MM.1S (cell line): ENCODE data around the gene RUFY4.

Experiments used
- DNase-seq: peaks from one replicate; pipeline ENCODE4 v3.0.0-alpha.2; 2015
- H2AFZ ChIP-seq: fragments of 300-600 bp; sonication (generic); 2 replicates; pipeline ENCODE4 v1.6.0; 2016; ENCODE audit warnings: antibody characterized with exemption, low read length
- H3F3A ChIP-seq: fragments of 300-600 bp; sonication (generic); 2 replicates; pipeline ENCODE4 v1.6.1; 2016; ENCODE audit warnings: mild to moderate bottlenecking, antibody characterized with exemption, low read length, moderate library complexity, mixed read lengths; ENCODE audit not compliant: insufficient read depth
- H3K27ac ChIP-seq: fragments of 300-600 bp; sonication (generic); 2 replicates; pipeline ENCODE4 v1.5.1; 2016; ENCODE audit warnings: mild to moderate bottlenecking, low read length
- H3K27me3 ChIP-seq: fragments of 300-600 bp; sonication (generic); replicated peaks from 2 replicates; pipeline ENCODE4 v1.6.0; 2016; ENCODE audit warnings: low read length; ENCODE audit not compliant: insufficient read depth
- H3K36me3 ChIP-seq: fragments of 300-600 bp; sonication (generic); replicated peaks from 2 replicates; pipeline ENCODE4 v1.6.1; 2016; ENCODE audit warnings: mild to moderate bottlenecking, low read length, mixed read lengths; ENCODE audit not compliant: insufficient read depth
- H3K4me1 ChIP-seq: fragments of 300-600 bp; sonication (generic); 2 replicates; pipeline ENCODE4 v1.6.1; 2016; ENCODE audit warnings: low read length, mixed read lengths
- H3K4me2 ChIP-seq: fragments of 300-600 bp; sonication (generic); 2 replicates; pipeline ENCODE4 v1.6.0; 2016; ENCODE audit warnings: low read depth, low read length
- H3K4me3 ChIP-seq: fragments of 300-600 bp; sonication (generic); 2 replicates; pipeline ENCODE4 v1.5.1; 2016; ENCODE audit warnings: low read length, mixed read lengths
- H3K79me2 ChIP-seq: fragments of 300-600 bp; sonication (generic); 2 replicates; pipeline ENCODE4 v1.6.1; 2016; ENCODE audit warnings: mixed run types, low read length, mixed read lengths
- H3K9ac ChIP-seq: fragments of 300-600 bp; sonication (generic); 2 replicates; pipeline ENCODE4 v1.6.1; 2016; ENCODE audit warnings: low read length, mixed read lengths
- H3K9me2 ChIP-seq: fragments of 300-600 bp; sonication (generic); replicated peaks from 2 replicates; pipeline ENCODE4 v1.6.1; 2016; ENCODE audit warnings: mild to moderate bottlenecking, low read length, mixed read lengths; ENCODE audit not compliant: insufficient read depth
- H3K9me3 ChIP-seq: fragments of 300-600 bp; sonication (generic); replicated peaks from 2 replicates; pipeline ENCODE4 v1.6.1; 2016; ENCODE audit warnings: mild to moderate bottlenecking, low read length, mixed read lengths; ENCODE audit not compliant: insufficient read depth
- H4K20me1 ChIP-seq: fragments of 300-600 bp; sonication (generic); 2 replicates; pipeline ENCODE4 v1.6.1; 2016; ENCODE audit warnings: mild to moderate bottlenecking, low read length, moderate library complexity, mixed read lengths; ENCODE audit not compliant: insufficient read depth
- CTCF ChIP-seq: fragments of 300-600 bp; sonication (generic); IDR thresholded peaks from 2 replicates; pipeline ENCODE4 v1.5.1; 2016; ENCODE audit warnings: antibody characterized with exemption, low read length, mixed read lengths
- EZH2 ChIP-seq: fragments of 300-600 bp; sonication (generic); optimal IDR thresholded peaks from 2 replicates; pipeline ENCODE3; 2017; ENCODE audit warnings: low read depth, mild to moderate bottlenecking, antibody characterized with exemption, low read length, mixed read lengths
- EZH2phosphoT487 ChIP-seq: fragments of 300-600 bp; sonication (generic); IDR thresholded peaks from 2 replicates; pipeline ENCODE4 v1.6.1; 2018; ENCODE audit warnings: antibody characterized with exemption, low read length

The RUFY4 gene

GRCh38 chr2:218036371-218036770, 32.7 kb upstream of the RUFY4 start:
- no peak for DNase-seq
- H3K27ac ChIP-seq, result no peak overlapping the region
- H4K20me1 ChIP-seq, result no peaks in the 10 kb centered on the region
- TF ChIP-seq CTCF, result 0 out of 2 replicates have a peak, but pooled peaks have one; percentile 6
- TF ChIP-seq EZH2phosphoT487, result no peak
- no peak overlapping the region for H3K4me2 ChIP-seq
- H3K9ac ChIP-seq, result no peak overlapping the region
- H3K36me3 ChIP-seq, result no peaks in the 10 kb centered on the region
- no peak overlapping the region for H2AFZ ChIP-seq
- no peaks in the 10 kb centered on the region for H3K9me3 ChIP-seq
- peaks cover 38% of the 10 kb centered on the region for H3K4me1 ChIP-seq
- H3K27me3 ChIP-seq, result no peaks in the 10 kb centered on the region
- H3K4me3 ChIP-seq, result no peak overlapping the region
- no peaks in the 10 kb centered on the region for H3K9me2 ChIP-seq
- H3K79me2 ChIP-seq, result no peaks in the 10 kb centered on the region
- H3F3A ChIP-seq, result peaks cover 17% of the 10 kb centered on the region

GRCh38 chr2:218039171-218039570, 29.9 kb upstream of the RUFY4 start:
- no peaks in the 10 kb centered on the region for H3K27me3 ChIP-seq
- H3K4me1 ChIP-seq, result peaks cover 48% of the 10 kb centered on the region
- H3K9me3 ChIP-seq, result no peaks in the 10 kb centered on the region
- no peak for TF ChIP-seq EZH2
- H3K9ac ChIP-seq, result no peak overlapping the region
- H3K9me2 ChIP-seq, result no peaks in the 10 kb centered on the region
- no peaks in the 10 kb centered on the region for H3K79me2 ChIP-seq
- H3K4me2 ChIP-seq, result peak overlapping the region; percentile 85
- no peaks in the 10 kb centered on the region for H3K36me3 ChIP-seq
- peak overlapping the region; percentile 30; the same call in 1 of the 2 replicates for H3K27ac ChIP-seq
- H3K4me3 ChIP-seq, result peak overlapping the region; percentile 47; the same call in 1 of the 2 replicates
- H4K20me1 ChIP-seq, result no peaks in the 10 kb centered on the region
- peaks cover 24% of the 10 kb centered on the region for H3F3A ChIP-seq
- 0 out of 2 replicates have a peak overlapping the region, but pooled peaks have one; percentile 28 for H2AFZ ChIP-seq
- peak; percentile 59 for DNase-seq

GRCh38 chr2:218040883-218041282, 28.2 kb upstream of the RUFY4 start:
- no peaks in the 10 kb centered on the region for H3K36me3 ChIP-seq
- no peak overlapping the region for H3K27ac ChIP-seq
- no peak for TF ChIP-seq EZH2phosphoT487
- TF ChIP-seq EZH2, result no peak
- TF ChIP-seq CTCF, result no peak

GRCh38 chr2:218041302-218042168, 27.5 kb upstream of the RUFY4 start:
- Histone ChIP-seq H3F3A (peaks cover 32% of the 10 kb centered on the region), H3K4me3 (no peak overlapping the region), H3K4me1 (peaks cover 60% of the 10 kb centered on the region), H2AFZ (no peak overlapping the region), H3K9me3 (no peaks in the 10 kb centered on the region), H3K4me2 (peak overlapping the region; percentile 34), H3K9ac (no peak overlapping the region), H4K20me1 (no peaks in the 10 kb centered on the region), H3K9me2 (no peaks in the 10 kb centered on the region), H3K79me2 (no peaks in the 10 kb centered on the region), H3K27me3 (no peaks in the 10 kb centered on the region), H3K36me3 (no peaks in the 10 kb centered on the region), H3K27ac (peak overlapping the region; percentile 22; the same call in 1 of the 2 replicates)
- no peak for TF ChIP-seq CTCF
- TF ChIP-seq EZH2phosphoT487, result no peak
- no peak for TF ChIP-seq EZH2
- DNase-seq, result no peak

More at GRCh38 chr2:218040883-218041282, 28.2 kb upstream of the RUFY4 start:
- H3K9me3 ChIP-seq, result no peaks in the 10 kb centered on the region
- peak overlapping the region; percentile 34 for H3K4me2 ChIP-seq
- no peaks in the 10 kb centered on the region for H3K9me2 ChIP-seq
- no peak for DNase-seq
- H3K4me3 ChIP-seq, result no peak overlapping the region
- H2AFZ ChIP-seq, result no peak overlapping the region
- H3K79me2 ChIP-seq, result no peaks in the 10 kb centered on the region
- H3K4me1 ChIP-seq, result peaks cover 57% of the 10 kb centered on the region
- no peaks in the 10 kb centered on the region for H3K27me3 ChIP-seq
- H4K20me1 ChIP-seq, result no peaks in the 10 kb centered on the region
- no peak overlapping the region for H3K9ac ChIP-seq
- H3F3A ChIP-seq, result peaks cover 25% of the 10 kb centered on the region
